Central memory CD8-positive, alpha-beta T cell (primary cell): ENCODE measurements around the gene LAMA5.

Experiments used
- ATAC-seq: fragments of 150-1000 bp; cut with Tn5 transposase; replicated peaks from 2 replicates; pipeline ENCODE4 v1.10.0; 2022; ENCODE audit warnings: mild to moderate bottlenecking, moderate FRiP score, moderate number of reproducible peaks; ENCODE audit not compliant: poor library complexity, severe bottlenecking; ENCODE audit errors: extremely low read depth
- DNase-seq, 2 donors: peaks; one replicate each; pipeline ENCODE4 v3.0.0; 2021; ENCODE audit warnings: low spot score in 2 of 2
- H3K27ac Mint-ChIP-seq: one replicate; pipeline ENCODE4 v1.8.0; 2022; ENCODE audit warnings: low read depth, mild to moderate bottlenecking, moderate library complexity, mixed read lengths
- H3K27me3 Mint-ChIP-seq: one replicate; pipeline ENCODE4 v1.8.0; 2022; ENCODE audit warnings: mixed read lengths
- H3K36me3 Mint-ChIP-seq: one replicate; pipeline ENCODE4 v1.8.0; 2022; ENCODE audit warnings: mild to moderate bottlenecking, moderate library complexity, mixed read lengths; ENCODE audit not compliant: insufficient read depth
- H3K4me1 Mint-ChIP-seq: one replicate; pipeline ENCODE4 v1.8.0; 2022; ENCODE audit warnings: mixed read lengths
- H3K4me3 Mint-ChIP-seq: one replicate; pipeline ENCODE4 v1.8.0; 2022; ENCODE audit warnings: mild to moderate bottlenecking, moderate library complexity, mixed read lengths
- H3K9me3 Mint-ChIP-seq: one replicate; pipeline ENCODE4 v1.8.0; 2022; ENCODE audit warnings: mixed read lengths

LAMA5 gene

GRCh38 chr20:62400021-62400420 lies 32.9 kb upstream of the LAMA5 start:
- no peaks in the 10 kb centered on the region for H3K27me3 Mint-ChIP-seq
- no peak for ATAC-seq
- peaks cover 9% of the 10 kb centered on the region for H3K36me3 Mint-ChIP-seq
- H3K27ac Mint-ChIP-seq: no peak overlapping the region
- H3K4me3 Mint-ChIP-seq: no peak overlapping the region
- DNase-seq: no peak
- H3K9me3 Mint-ChIP-seq: no peaks in the 10 kb centered on the region
- peaks cover 6% of the 10 kb centered on the region for H3K4me1 Mint-ChIP-seq

DNA sequence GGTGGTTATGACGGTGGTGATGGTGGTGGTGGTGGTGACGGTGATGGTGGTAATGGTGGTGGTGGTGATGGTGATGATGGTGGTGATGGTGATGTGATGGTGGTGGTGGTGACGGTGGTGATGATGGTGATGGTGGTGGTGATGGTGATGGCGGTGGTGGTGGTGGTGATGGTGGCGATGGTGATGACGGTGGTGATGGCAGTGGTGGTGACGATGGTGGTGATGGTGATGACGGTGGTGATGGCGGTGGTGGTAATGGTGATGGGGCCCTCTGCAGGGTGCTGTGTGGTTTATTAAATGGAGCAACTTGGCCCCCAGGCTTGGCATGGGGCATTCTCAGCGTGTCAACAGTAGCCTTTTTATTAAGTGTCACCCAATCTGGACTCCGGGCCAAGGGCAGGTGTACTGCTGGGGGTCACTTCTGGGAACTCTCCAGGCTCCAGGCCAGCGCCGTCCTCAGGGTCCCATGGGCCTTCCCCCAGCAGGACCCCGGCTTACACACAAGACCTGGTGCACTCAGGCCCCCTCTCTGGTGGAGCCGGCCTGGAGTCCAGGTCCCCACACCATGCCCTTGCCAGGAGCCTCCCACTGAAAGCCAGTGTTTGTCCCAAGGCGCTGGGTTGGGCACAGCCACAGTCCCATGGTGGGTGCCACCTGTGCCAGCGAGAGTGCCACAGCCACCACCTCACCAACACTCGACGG lies 31.2 kb upstream of the LAMA5 start:
- no peak overlapping the region for H3K27ac Mint-ChIP-seq

GRCh38 chr20:62396367-62397239 lies 29.5 kb upstream of the LAMA5 start:
- Mint-ChIP-seq H3K4me3 (no peak overlapping the region), H3K27ac (no peak overlapping the region), H3K36me3 (peaks cover 11% of the 10 kb centered on the region), H3K9me3 (no peaks in the 10 kb centered on the region), H3K27me3 (no peaks in the 10 kb centered on the region), H3K4me1 (no peaks in the 10 kb centered on the region)
- DNase-seq (no peak), ATAC-seq (no peak)

More for the DNA sequence above, 31.2 kb upstream of the LAMA5 start:
- no peak for ATAC-seq
- peaks cover 11% of the 10 kb centered on the region for H3K36me3 Mint-ChIP-seq
- no peaks in the 10 kb centered on the region for H3K27me3 Mint-ChIP-seq
- H3K9me3 Mint-ChIP-seq: no peaks in the 10 kb centered on the region
- H3K4me3 Mint-ChIP-seq: no peak overlapping the region
- no peak for DNase-seq
- H3K4me1 Mint-ChIP-seq: no peaks in the 10 kb centered on the region

GRCh38 chr20:62395311-62396242 lies 28.5 kb upstream of the LAMA5 start:
- no peak for DNase-seq
- H3K4me1 Mint-ChIP-seq: peaks cover under 1% of the 10 kb centered on the region
- no peaks in the 10 kb centered on the region for H3K27me3 Mint-ChIP-seq
- no peak for ATAC-seq
- H3K27ac Mint-ChIP-seq: no peak overlapping the region
- no peaks in the 10 kb centered on the region for H3K9me3 Mint-ChIP-seq
- peaks cover 9% of the 10 kb centered on the region for H3K36me3 Mint-ChIP-seq
- H3K4me3 Mint-ChIP-seq: no peak overlapping the region

GRCh38 chr20:62394248-62395245 lies 27.4 kb upstream of the LAMA5 start:
- H3K4me1 Mint-ChIP-seq: peaks cover 8% of the 10 kb centered on the region
- H3K9me3 Mint-ChIP-seq: no peaks in the 10 kb centered on the region
- no peak for ATAC-seq

DNA sequence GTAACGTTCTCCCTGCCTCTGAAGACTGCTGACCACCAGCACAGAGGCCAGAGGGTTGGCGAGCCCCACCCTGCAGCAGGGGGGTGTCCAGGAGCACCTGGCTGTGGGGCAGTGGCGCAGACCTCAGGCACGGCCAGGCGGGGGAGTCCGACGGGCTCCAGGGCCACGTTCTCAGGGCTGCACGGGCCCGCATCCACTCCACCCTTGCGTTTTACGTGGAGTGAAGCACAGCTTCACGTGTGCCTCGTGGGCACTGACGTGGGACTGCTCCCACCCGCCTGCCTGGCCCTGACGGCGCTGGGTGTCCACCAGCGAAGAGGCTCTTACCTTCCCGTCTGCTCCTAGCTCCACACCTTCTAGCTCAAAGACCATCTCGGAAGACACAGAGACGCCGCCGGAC lies 26.7 kb upstream of the LAMA5 start:
- ATAC-seq (no peak), DNase-seq (no peak)
- Mint-ChIP-seq H3K4me3 (no peak overlapping the region), H3K36me3 (peaks cover 17% of the 10 kb centered on the region), H3K27ac (no peak overlapping the region), H3K9me3 (no peaks in the 10 kb centered on the region), H3K4me1 (peaks cover 15% of the 10 kb centered on the region), H3K27me3 (no peaks in the 10 kb centered on the region)

More at GRCh38 chr20:62394248-62395245, 27.4 kb upstream of the LAMA5 start:
- no peak for DNase-seq
- H3K27me3 Mint-ChIP-seq: no peaks in the 10 kb centered on the region
- H3K27ac Mint-ChIP-seq: no peak overlapping the region
- no peak overlapping the region for H3K4me3 Mint-ChIP-seq
- H3K36me3 Mint-ChIP-seq: peaks cover 12% of the 10 kb centered on the region

GRCh38 chr20:62393335-62393665 lies 26.2 kb upstream of the LAMA5 start:
- H3K4me1 Mint-ChIP-seq: peaks cover 20% of the 10 kb centered on the region
- H3K9me3 Mint-ChIP-seq: no peaks in the 10 kb centered on the region
- no peak overlapping the region for H3K27ac Mint-ChIP-seq
- ATAC-seq (no peak), DNase-seq (no peak)
- H3K4me3 Mint-ChIP-seq: no peak overlapping the region
- no peaks in the 10 kb centered on the region for H3K27me3 Mint-ChIP-seq
- peaks cover 19% of the 10 kb centered on the region for H3K36me3 Mint-ChIP-seq

- no peak overlapping the region for H3K4me3 Mint-ChIP-seq
- H3K9me3 Mint-ChIP-seq: no peaks in the 10 kb centered on the region
- no peak for ATAC-seq
- DNase-seq: no peak
- H3K36me3 Mint-ChIP-seq: peaks cover 17% of the 10 kb centered on the region
- H3K27me3 Mint-ChIP-seq: no peaks in the 10 kb centered on the region
- peaks cover 23% of the 10 kb centered on the region for H3K4me1 Mint-ChIP-seq
- H3K27ac Mint-ChIP-seq: no peak overlapping the region
Measured at GRCh38 chr20:62392621-62393334, 25.7 kb upstream of the LAMA5 start.

DNA sequence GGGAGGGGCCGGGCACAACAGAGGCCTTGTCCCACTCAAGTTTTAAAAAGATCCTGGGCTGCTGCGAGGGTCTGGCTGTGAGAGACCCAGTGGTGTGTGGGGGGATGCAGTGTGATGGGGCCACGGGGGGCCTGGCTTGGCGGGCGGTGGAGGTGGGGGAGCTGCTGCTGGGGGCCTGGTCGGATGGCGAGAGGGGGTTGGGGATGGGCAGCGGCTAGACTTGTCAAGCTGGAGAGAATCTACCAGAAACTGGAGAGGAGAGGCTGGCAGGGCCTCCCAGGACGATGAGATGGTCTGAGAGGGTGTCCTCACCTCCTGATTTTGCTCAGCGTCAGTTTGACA lies 24.9 kb upstream of the LAMA5 start:
- H3K9me3 Mint-ChIP-seq: no peaks in the 10 kb centered on the region
- DNase-seq (no peak), ATAC-seq (no peak)
- H3K36me3 Mint-ChIP-seq: peaks cover 21% of the 10 kb centered on the region
- no peak overlapping the region for H3K27ac Mint-ChIP-seq
- no peak overlapping the region for H3K4me3 Mint-ChIP-seq
- peaks cover 29% of the 10 kb centered on the region for H3K4me1 Mint-ChIP-seq
- H3K27me3 Mint-ChIP-seq: no peaks in the 10 kb centered on the region

DNA sequence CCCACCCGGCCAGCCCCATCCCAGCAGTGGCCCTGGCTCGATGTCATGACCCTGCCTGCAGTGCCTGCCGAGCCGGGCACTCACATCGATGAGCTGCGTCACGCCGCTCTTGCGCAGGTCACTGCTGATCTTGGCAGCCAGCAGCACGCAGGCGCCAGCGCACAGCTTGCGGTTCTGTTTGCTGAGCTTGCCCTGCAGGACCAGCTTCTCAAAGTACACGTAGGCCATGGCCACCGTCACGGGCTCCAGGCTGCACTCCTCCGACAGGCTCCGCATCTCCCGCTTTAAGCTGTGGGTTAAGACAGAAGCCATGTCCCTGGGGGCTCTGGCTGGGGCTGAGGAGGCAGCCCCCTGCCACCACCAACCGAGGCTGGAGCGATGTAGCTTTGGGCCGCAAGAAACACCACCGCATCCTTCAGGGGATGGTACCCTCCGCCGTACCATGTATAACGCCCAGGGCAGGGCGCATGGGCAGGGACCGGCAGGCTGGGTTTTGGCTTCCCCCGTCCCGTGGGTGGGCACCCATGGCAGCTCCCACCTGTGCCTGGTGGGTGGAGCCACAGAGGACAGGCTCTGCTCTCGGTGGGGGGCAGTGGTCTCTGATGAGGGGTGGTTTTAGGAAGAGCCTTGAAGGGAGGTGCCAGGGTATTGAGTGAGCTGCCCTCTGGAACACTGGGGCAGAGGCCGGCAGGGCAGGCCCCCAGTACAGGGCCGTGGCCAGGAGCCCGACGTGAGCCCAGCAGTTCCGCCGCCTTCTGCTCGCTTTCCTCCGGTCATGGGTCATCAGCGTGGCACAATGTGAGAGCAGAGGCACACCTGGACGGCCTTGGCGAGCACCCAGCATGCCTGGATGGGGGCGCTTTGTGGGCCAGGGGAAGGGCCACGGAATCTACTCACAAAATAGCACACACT lies 24.3 kb upstream of the LAMA5 start:
- no peaks in the 10 kb centered on the region for H3K9me3 Mint-ChIP-seq
- no peak overlapping the region for H3K27ac Mint-ChIP-seq
- DNase-seq (no peak), ATAC-seq (no peak)
- no peak overlapping the region for H3K4me3 Mint-ChIP-seq
- H3K27me3 Mint-ChIP-seq: no peaks in the 10 kb centered on the region
- peaks cover 25% of the 10 kb centered on the region for H3K36me3 Mint-ChIP-seq
- peaks cover 29% of the 10 kb centered on the region for H3K4me1 Mint-ChIP-seq
